SIG-M5 (cell line): ENCODE measurements around the gene LDAH.

Source experiments
- DNase-seq: peaks from one replicate; lab custom pipeline; 2025; lab: John Stamatoyannopoulos, UW

Gene LDAH

GRCh38 chr2:20667531-20668401, 155.1 kb downstream of the LDAH start:
- DNase-seq, result no peak

- no peak for DNase-seq
Measured at GRCh38 chr2:20667151-20667530, 155.8 kb downstream of the LDAH start.

DNA sequence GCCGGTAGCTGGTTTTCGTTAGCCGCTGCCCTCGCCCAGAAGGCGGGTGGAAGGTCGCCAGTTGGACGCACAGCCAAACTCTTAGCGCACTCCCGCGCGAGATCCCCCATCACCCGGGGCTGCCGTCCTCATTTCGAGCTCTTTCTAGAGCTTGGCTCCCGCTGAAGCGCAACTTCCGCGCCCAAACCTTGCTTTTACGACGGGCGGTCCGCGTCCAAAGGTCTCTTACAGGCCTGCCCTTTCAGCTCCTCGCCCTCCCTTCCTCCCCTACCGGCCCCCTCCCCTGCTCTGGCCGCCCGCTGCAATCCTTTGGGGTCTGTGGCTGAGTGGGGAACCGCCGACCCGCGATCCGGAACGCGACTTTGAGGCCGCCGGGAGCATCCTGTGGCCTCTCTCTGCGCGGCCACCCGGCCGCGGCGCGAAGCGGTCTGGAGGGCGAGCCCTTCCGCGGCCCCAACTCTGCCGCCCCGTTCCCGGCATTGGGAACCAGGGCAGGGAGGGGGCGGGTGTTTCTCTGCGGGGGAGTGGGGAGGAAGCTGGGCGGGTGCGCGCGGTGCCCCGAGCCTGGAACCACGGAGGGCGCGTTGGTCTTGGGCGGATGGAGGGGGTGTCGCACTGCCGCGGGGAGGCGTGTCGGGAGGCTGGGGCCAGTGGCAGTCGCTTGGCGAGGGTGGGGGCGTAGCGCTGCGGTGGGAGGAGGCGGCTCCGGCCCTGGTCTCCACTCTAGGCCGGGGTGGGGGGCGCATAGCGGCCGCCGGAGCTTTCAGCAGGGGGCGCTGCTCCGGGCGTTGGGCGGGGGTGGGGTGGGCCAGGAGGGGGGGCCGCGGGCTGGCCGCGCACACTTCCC, 156.4 kb downstream of the LDAH start, which contains the start of gene GDF7:
TSS of gene GDF7 (plus strand) at position 841 of the 847 bp plus-strand sequence. CDS start 96 bp downstream, outside the sequence.
- no peak for DNase-seq

- DNase-seq, result no peak
Measured at GRCh38 chr2:20666005-20666303, 156.9 kb downstream of the LDAH start.

- no peak for DNase-seq
Measured at GRCh38 chr2:20665243-20666004, 157.5 kb downstream of the LDAH start.

DNA sequence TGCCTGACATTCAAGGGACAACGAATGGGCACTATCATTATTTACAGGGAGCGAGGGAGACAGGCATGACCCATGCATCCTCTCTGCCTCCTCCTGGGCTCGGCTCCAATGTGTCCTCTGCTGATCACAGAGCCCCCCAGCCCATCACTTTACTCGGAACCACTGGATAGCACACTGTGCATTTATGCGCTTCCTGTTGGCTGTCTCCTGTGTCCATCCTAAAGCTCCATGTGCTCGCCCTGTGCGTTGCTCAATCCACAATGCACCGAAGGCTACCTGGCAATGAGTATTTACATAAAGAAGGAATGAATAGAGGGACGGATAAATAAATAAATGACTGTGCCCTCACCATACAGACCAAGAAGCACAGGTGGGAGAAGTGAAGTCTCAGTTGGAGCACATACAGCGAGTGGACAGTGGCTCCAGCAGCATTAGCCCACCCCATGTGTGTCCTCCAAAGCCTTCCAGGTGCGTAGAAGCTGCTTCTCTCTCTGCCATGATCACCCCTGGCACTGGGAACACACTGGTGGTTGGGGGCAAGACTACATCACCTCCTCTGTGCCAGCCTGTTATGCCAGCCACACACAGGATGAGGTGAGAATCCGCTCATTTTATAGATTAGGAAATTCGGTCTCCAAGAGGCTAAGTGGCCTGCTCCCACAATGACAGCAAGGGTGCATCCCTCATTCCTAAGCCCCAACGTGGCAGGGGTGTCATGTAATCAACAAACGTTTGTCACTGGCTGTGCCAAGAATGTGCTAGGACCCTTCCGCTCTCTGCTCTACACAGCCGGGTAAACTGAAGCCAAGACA, 158.3 kb downstream of the LDAH start:
- DNase-seq, result no peak

- DNase-seq, result no peak
Measured at GRCh38 chr2:20664071-20664390, 158.9 kb downstream of the LDAH start.

DNA sequence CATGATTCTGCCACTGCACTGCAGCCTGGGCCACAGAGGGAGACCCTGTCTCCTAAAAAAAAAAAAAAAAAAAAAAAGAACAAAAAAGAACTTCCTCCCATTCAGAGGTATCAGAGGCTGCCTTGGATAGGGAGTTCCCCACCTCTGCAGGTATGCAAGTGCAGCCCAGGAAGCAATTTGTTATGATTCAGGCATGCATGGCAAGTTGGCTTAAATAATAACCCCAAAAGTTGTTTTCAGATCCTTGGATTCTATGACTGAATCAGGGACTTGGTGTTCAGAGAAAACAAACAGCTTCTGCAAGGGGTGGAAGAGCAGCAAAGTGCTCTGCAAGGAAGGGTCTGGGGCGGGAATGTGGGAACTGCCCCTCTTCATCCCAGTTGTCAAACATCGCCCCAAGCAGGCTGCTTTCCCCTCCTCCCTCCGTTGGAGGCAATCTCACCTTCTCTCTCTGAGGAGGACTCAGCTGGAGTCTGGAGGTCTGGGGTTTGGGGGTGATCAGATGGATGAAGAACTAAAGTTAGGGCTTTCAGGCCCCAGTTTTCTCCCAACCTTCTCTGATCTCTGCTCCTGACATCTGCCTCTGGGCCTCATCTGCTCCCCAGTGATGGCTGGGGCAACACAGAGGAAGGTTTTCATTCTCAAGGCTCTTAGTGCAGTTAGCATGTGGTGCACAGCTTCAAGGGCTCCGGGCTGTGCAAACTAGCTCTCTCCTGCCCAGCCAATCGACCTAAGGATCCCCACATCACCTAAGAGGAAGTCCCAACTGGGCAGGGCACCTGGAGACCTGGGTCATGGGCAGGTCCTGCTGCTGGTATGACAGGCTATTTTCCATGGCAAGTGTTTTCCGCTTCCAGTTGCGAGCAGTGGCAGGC, 159.5 kb downstream of the LDAH start:
- no peak for DNase-seq

- DNase-seq, result no peak
Measured at GRCh38 chr2:20662308-20662937, 160.5 kb downstream of the LDAH start.

GRCh38 chr2:20661421-20662307, 161.2 kb downstream of the LDAH start:
- DNase-seq, result no peak

- DNase-seq, result no peak
Measured at GRCh38 chr2:20660506-20661420, 162.1 kb downstream of the LDAH start.

GRCh38 chr2:20657522-20658235, 165.2 kb downstream of the LDAH start:
- no peak for DNase-seq

GRCh38 chr2:20656561-20656960, 166.3 kb downstream of the LDAH start:
- DNase-seq, result no peak

GRCh38 chr2:20654535-20654813, 168.4 kb downstream of the LDAH start:
- no peak for DNase-seq

GRCh38 chr2:20653695-20654534, 169.0 kb downstream of the LDAH start:
- DNase-seq, result no peak

DNA sequence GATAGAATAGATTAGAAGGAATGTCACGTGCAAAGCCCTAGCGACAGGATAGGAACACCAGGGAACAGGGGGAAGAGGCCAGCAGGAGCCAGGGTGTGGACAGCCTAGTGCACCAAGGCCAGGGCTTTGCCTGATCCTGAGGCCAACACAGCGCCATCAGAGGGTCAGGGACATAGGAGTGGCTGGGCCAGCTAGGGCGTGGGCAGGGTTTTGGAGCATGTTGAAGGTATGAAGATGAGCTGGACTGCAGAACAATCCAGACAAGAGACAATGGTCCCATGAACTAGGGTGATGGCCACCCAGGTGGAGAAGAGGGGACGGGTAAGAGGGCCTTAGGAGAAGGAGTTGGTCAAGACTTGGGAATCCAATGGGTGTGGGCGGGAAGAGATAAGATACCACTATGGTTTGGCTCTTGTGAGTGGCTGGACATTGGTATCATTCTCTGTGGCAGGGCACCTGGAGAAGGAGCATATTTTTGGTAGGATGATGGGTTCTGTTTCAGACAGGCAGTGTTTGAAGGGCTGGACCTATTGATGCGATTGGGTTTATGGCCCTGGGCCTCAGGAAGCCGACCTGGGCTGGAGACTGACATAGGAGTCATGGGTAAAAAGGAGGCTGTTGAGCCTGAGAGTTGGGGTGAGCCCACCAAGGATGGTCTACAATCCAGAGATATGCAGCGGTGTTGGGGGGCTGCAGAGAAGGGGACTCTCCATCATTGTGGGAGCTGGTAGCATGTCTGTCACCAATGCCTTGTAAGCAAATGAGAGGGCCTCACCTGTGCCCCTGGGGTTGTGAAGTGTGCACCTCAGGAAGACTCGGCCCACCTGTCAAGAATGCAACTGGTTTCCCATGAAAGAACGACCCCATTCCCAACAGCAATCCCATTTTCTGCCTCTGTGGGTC, 170.0 kb downstream of the LDAH start:
- DNase-seq, result no peak
